BJ (cell line): Measurements from ENCODE around the gene PACS2. TPM values are rescaled to one million over a fixed set of nuclear protein-coding genes. Genes with fewer than 3 reads are reported as not detected.

Experiments used
- CTCF ChIA-PET: fragments of 350-600 bp; formaldehyde crosslinking; extraction: SDS; loops from one replicate; lab custom pipeline; 2021; ENCODE audit warnings: antibody characterized with exemption, inconsistent platforms; lab: Yijun Ruan, JAX
- POLR2A ChIA-PET: fragments of 300-600 bp; sonication (Branson Sonifier 250); formaldehyde crosslinking; extraction: SDS; loops from one replicate; lab custom pipeline; 2021; ENCODE audit warnings: antibody characterized with exemption; lab: Charles Lee
- DNase-seq: peaks from one replicate; pipeline ENCODE4 v3.0.0-alpha.2; 2011; ENCODE audit warnings: low read depth
- H3K27me3 ChIP-seq: 2 replicates; pipeline ENCODE4 v1.6.0; 2011; ENCODE audit warnings: low read length; ENCODE audit not compliant: control insufficient read depth, insufficient read depth
- H3K36me3 ChIP-seq: 2 replicates; pipeline ENCODE4 v1.5.1; 2011; ENCODE audit warnings: low read length; ENCODE audit not compliant: control insufficient read depth, insufficient read depth
- H3K4me3 ChIP-seq: 2 replicates; pipeline ENCODE4 v1.5.1; 2011; ENCODE audit warnings: low read depth, mild to moderate bottlenecking, control low read depth, low read length
- CTCF ChIP-seq: IDR thresholded peaks from 2 replicates; pipeline ENCODE4 v1.5.1; 2011; ENCODE audit warnings: low read depth, mild to moderate bottlenecking, control low read depth, inconsistent platforms, low read length, moderate library complexity; ENCODE audit not compliant: insufficient read depth
- polyA plus RNA-seq: library from polyadenylated mRNA; depleted of rRNA; stranded (reverse); fragments of >200 nt; gene quantifications from 2 replicates; pipeline ENCODE4 v1.2.3, GENCODE V29; 2011

PACS2 gene
- polyA plus RNA-seq, 1 experiment, result 21.4 TPM

GRCh38 chr14:105426416-105427130 is 112.0 kb downstream of the PACS2 start:
- POLR2A ChIA-PET, result no interaction called here
- no peak for TF ChIP-seq CTCF
- no peaks in the 10 kb centered on the region for H3K27me3 ChIP-seq
- peaks cover 11% of the 10 kb centered on the region for H3K36me3 ChIP-seq
- H3K4me3 ChIP-seq, result no peak overlapping the region
- no peak for DNase-seq
- CTCF ChIA-PET, result interaction anchor here (1.0 kb wide), 1 partner anchor 22 kb away, joined by 3 read pairs; no protein-coding TSS in a partner anchor

DNA sequence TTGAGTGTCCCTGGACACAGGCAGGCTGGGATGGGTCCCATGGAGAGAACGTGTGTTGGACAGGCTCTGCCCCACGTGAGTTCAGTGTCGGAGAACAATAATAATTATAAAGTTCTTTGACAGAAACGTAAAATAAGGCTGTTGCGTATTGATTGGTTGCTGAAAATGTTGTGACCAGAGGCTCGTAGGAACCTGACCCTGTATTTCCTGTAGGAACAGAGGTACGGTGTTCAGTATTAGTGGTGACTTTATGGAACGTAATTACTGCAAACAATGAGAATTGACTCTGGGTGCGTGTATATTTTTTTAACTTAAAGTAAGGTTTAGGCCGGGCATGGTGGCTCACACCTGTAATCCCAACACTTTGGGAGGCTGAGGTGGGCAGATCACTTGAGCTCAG is 112.9 kb downstream of the PACS2 start:
- POLR2A ChIA-PET, result no interaction called here
- no peak for DNase-seq
- CTCF ChIA-PET, result interaction anchor here (1.0 kb wide), 1 partner anchor 21 kb away, joined by 3 read pairs; no protein-coding TSS in a partner anchor
- Histone ChIP-seq H3K27me3 (no peaks in the 10 kb centered on the region), H3K4me3 (no peak overlapping the region), H3K36me3 (peaks cover 11% of the 10 kb centered on the region)
- TF ChIP-seq CTCF, result no peak

DNA sequence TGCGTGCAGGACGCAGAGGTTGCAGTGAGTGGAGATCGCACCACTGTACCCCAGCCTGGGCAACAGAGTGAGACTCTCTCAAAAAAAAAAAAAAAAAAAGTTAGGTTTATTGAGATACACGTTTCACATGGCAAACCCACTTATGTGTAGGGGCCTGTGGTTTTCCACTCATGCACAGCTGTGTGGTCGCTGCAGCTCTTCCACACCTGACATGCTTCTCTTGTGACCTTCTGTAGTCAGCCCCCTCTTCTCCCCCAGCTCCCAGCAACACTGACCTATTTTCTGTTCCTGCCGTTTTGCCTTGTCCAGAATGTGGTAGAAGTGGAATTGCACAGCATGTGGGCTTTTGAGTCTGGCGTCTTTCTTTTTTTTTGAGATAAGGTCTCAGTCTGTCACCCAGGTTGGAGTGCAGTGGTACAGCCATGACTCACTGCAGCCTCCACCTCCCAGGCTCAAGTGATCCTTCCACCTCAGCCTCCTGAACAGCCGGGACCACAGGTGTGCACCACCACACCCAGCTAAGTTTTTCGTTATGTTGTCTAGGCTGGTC is 113.5 kb downstream of the PACS2 start:
- Histone ChIP-seq H3K36me3 (peaks cover 11% of the 10 kb centered on the region), H3K4me3 (no peak overlapping the region), H3K27me3 (no peaks in the 10 kb centered on the region)
- DNase-seq, result no peak
- TF ChIP-seq CTCF, result no peak
- ChIA-PET CTCF (no interaction called here), POLR2A (no interaction called here)

DNA sequence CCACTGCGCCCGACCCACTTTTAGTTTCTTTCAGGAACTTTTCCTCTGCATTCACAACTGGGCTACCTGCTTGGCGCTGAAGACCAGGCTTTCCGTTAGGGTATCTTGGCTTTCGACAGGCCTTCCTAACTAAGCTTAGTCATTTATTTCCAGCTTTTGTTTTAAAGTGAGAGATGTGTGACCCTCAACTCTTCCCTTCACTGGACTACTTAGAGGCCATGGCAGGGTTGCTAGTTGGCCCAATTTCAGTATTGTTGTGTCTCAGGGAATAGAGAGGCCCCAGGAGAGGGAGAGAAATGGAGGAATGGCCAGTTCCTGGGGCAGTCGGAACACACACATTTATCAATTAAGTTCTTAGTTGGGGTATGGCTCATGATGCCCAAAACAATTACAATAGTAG is 115.5 kb downstream of the PACS2 start:
- CTCF ChIA-PET, result interaction anchor here (0.6 to 3.1 kb wide), 5 partner anchors 18 to 1353 kb away, joined by 3 to 12 read pairs (median 4); no protein-coding TSS in a partner anchor
- DNase-seq, result no peak
- POLR2A ChIA-PET, result interaction anchor here (0.6 kb wide), 2 partner anchors 19 to 21 kb away, joined by 3 to 13 read pairs; no protein-coding TSS in a partner anchor
- peaks cover 9% of the 10 kb centered on the region for H3K36me3 ChIP-seq
- no peak overlapping the region for H3K4me3 ChIP-seq
- H3K27me3 ChIP-seq, result no peaks in the 10 kb centered on the region
- TF ChIP-seq CTCF, result no peak

GRCh38 chr14:105430565-105430964 is 116.0 kb downstream of the PACS2 start:
- TF ChIP-seq CTCF, result no peak
- ChIA-PET CTCF (interaction anchor here (0.6 to 3.1 kb wide), 5 partner anchors 18 to 1353 kb away, joined by 3 to 12 read pairs (median 4); no protein-coding TSS in a partner anchor), POLR2A (interaction anchor here (0.6 kb wide), 2 partner anchors 19 to 21 kb away, joined by 3 to 13 read pairs; no protein-coding TSS in a partner anchor)
- H3K4me3 ChIP-seq, result no peak overlapping the region
- H3K27me3 ChIP-seq, result no peaks in the 10 kb centered on the region
- peaks cover 9% of the 10 kb centered on the region for H3K36me3 ChIP-seq
- DNase-seq, result no peak
